HepG2 (cell line): ENCODE data around the gene SLC23A3. TPM values are rescaled to one million over a fixed set of nuclear protein-coding genes. Genes with fewer than 3 reads are reported as not detected.

ENCODE experiments used
- HOXA9 ChIP-seq: sonication (generic); formaldehyde crosslinking; IDR thresholded peaks from 2 replicates; pipeline ENCODE4 v1.8.1; 2022; ENCODE audit warnings: missing genetic modification reagents, mild to moderate bottlenecking, moderate library complexity, borderline replicate concordance
- ISL2 ChIP-seq: sonication (generic); formaldehyde crosslinking; IDR thresholded peaks from 2 replicates; pipeline ENCODE4 v1.5.0; 2020; ENCODE audit warnings: missing genetic modification reagents
- KDM5A ChIP-seq: fragments of 200-600 bp; sonication (generic); IDR thresholded peaks from 2 replicates; pipeline ENCODE4 v1.7.0; 2018; ENCODE audit warnings: antibody characterized with exemption, mild to moderate bottlenecking, low read length, borderline replicate concordance
- SAFB2 ChIP-seq: sonication (generic); formaldehyde crosslinking; IDR thresholded peaks from 2 replicates; pipeline ENCODE4 v1.5.1; 2020; ENCODE audit warnings: missing genetic modification reagents, low read depth, mild to moderate bottlenecking, borderline replicate concordance
- SIN3A ChIP-seq: IDR thresholded peaks from 2 replicates; pipeline ENCODE4 v1.6.1; 2011; ENCODE audit warnings: low read depth, mild to moderate bottlenecking, control low read depth, low read length, borderline replicate concordance
- STAG1 ChIP-seq: sonication (generic); formaldehyde crosslinking; IDR thresholded peaks from 2 replicates; pipeline ENCODE4 v1.4.0; 2020; ENCODE audit warnings: missing genetic modification reagents
- XRCC5 ChIP-seq: fragments of 200-400 bp; formaldehyde crosslinking; optimal IDR thresholded peaks from 2 replicates; pipeline ENCODE3; 2017; ENCODE audit warnings: mild to moderate bottlenecking, low read length
- ZNF225 ChIP-seq: sonication (generic); formaldehyde crosslinking; IDR thresholded peaks from 2 replicates; pipeline ENCODE4 v1.4.0; 2020; ENCODE audit warnings: mild to moderate bottlenecking, missing genetic modification reagents
- ZSCAN31 ChIP-seq: sonication (generic); formaldehyde crosslinking; IDR thresholded peaks from 2 replicates; pipeline ENCODE4 v1.5.0; 2020; ENCODE audit warnings: low read depth, mild to moderate bottlenecking, missing genetic modification reagents
- polyA plus RNA-seq, 8 experiments: library from polyadenylated mRNA; depleted of rRNA in 3 of 8; stranded (reverse) in 7 of 8; unstranded in 1 of 8; fragments of >200 nt; fragmentation: Illumina TruSeq in 4 of 8; extraction: Trizol in 4 of 8; gene quantifications; 2 replicates each; pipeline versions ENCODE4 v1.2.1 to v1.2.3, GENCODE V29; 2011 to 2016; ENCODE audit warnings: low read depth in 4 of 8, missing spikeins in 1 of 8, mixed read lengths in 1 of 8; ENCODE audit not compliant: insufficient read depth in 1 of 8
- total RNA-seq, 5 experiments: library from RNA; depleted of rRNA; stranded (reverse); fragments of >200 nt; fragmentation: Illumina TruSeq; extraction: Trizol; gene quantifications; 2 replicates each; pipeline ENCODE4 v1.2.3, GENCODE V29; 2016; ENCODE audit warnings: low read depth in 1 of 5
- TF ChIP-seq, protein P1 (sequence below), 2 experiments: fragments of 450-650 bp in 1 of 2; sonication (generic) in 1 of 2; formaldehyde crosslinking in 1 of 2; IDR thresholded peaks; 2 replicates each; pipeline versions ENCODE4 v1.6.1 to v1.8.0; 2016 to 2022; ENCODE audit warnings: antibody characterized with exemption in 1 of 2, mild to moderate bottlenecking in 1 of 2, missing genetic modification reagents in 1 of 2
- TF ChIP-seq, protein P2 (sequence below): sonication (generic); formaldehyde crosslinking; IDR thresholded peaks from 2 replicates; pipeline ENCODE4 v1.4.0; 2020; ENCODE audit warnings: missing genetic modification reagents, borderline replicate concordance
- TF ChIP-seq, protein P3 (sequence below): sonication (generic); formaldehyde crosslinking; IDR thresholded peaks from 2 replicates; pipeline ENCODE4 v1.5.0; 2020; ENCODE audit warnings: mild to moderate bottlenecking, missing genetic modification reagents, borderline replicate concordance

SLC23A3 gene
- total and polyA plus RNA-seq, 2 of the 13 experiments (the other 11 are each of a cell fraction or from before 2014, with no cell fraction given), result 0.38 to 0.78 TPM

DNA sequence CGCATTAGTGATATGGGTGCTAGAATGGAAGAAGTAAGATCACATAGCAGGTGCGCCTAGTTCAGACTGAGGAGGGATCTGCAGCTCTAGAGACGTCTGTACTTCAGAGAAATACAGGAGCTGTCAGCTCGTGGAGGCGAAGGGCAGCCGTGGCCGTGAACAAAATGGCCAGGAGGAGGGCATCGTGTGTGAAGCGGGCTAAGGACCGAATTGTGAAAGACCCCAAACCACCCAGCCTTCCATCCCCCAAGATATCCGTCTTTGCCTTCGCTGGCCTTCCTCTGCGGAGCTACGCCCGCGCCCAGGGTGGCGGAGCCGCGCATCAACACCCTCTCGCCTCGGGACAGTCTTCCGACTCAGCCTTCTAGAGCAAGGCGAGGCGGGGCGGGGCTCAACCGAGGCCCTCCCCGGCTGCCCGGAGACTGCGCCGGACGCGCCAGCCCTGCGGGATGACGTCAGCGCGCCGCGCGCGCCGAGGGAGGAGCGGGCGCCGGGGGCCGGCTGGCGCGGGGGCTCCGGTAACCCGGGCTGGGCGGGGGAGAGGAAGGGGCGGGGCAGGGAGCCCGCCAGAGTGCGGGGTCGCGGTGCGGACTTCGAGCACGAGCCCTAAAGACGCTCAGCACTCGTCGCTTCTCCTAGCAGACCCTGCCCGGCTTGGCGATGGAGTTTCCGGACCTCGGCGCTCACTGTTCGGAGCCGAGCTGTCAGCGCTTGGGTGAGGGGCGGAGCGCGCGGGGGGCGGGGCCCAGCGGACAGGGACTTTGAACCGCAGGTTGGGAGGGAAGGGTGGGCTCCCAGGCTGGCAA is 36.7 kb upstream of the SLC23A3 start, which contains the start of gene ZFAND2B (continued):
- TF ChIP-seq, protein P1, sequence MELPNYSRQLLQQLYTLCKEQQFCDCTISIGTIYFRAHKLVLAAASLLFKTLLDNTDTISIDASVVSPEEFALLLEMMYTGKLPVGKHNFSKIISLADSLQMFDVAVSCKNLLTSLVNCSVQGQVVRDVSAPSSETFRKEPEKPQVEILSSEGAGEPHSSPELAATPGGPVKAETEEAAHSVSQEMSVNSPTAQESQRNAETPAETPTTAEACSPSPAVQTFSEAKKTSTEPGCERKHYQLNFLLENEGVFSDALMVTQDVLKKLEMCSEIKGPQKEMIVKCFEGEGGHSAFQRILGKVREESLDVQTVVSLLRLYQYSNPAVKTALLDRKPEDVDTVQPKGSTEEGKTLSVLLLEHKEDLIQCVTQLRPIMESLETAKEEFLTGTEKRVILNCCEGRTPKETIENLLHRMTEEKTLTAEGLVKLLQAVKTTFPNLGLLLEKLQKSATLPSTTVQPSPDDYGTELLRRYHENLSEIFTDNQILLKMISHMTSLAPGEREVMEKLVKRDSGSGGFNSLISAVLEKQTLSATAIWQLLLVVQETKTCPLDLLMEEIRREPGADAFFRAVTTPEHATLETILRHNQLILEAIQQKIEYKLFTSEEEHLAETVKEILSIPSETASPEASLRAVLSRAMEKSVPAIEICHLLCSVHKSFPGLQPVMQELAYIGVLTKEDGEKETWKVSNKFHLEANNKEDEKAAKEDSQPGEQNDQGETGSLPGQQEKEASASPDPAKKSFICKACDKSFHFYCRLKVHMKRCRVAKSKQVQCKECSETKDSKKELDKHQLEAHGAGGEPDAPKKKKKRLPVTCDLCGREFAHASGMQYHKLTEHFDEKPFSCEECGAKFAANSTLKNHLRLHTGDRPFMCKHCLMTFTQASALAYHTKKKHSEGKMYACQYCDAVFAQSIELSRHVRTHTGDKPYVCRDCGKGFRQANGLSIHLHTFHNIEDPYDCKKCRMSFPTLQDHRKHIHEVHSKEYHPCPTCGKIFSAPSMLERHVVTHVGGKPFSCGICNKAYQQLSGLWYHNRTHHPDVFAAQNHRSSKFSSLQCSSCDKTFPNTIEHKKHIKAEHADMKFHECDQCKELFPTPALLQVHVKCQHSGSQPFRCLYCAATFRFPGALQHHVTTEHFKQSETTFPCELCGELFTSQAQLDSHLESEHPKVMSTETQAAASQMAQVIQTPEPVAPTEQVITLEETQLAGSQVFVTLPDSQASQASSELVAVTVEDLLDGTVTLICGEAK (IDR thresholded peaks at IDR 0.05), result no peak
- TF ChIP-seq, protein P1 (CRISPR knock-in tag; IDR thresholded peaks at IDR 0.05), result peak; percentile 45; the same call in 1 of the 2 replicates
- peak; percentile 62; the same call in 1 of the 2 replicates for TF ChIP-seq SIN3A
- 0 out of 2 replicates have a peak, but pooled peaks have one; percentile 15 for TF ChIP-seq ISL2 (CRISPR knock-in tag)
- peak; percentile 40; the same call in 1 of the 2 replicates for TF ChIP-seq ZSCAN31 (CRISPR knock-in tag)
- peak; percentile 78; the same call in 1 of the 2 replicates for TF ChIP-seq KDM5A
- TF ChIP-seq SAFB2 (CRISPR knock-in tag), result peak; percentile 72; the same call in 1 of the 2 replicates
- 0 out of 2 replicates have a peak, but pooled peaks have one; percentile 40 for TF ChIP-seq HOXA9 (CRISPR knock-in tag)
- no peak for TF ChIP-seq STAG1 (CRISPR knock-in tag)
- TF ChIP-seq XRCC5, result peak; percentile 89
- peak; percentile 59; the same call in 1 of the 2 replicates for TF ChIP-seq ZNF225 (CRISPR knock-in tag)
- TF ChIP-seq, protein P2, sequence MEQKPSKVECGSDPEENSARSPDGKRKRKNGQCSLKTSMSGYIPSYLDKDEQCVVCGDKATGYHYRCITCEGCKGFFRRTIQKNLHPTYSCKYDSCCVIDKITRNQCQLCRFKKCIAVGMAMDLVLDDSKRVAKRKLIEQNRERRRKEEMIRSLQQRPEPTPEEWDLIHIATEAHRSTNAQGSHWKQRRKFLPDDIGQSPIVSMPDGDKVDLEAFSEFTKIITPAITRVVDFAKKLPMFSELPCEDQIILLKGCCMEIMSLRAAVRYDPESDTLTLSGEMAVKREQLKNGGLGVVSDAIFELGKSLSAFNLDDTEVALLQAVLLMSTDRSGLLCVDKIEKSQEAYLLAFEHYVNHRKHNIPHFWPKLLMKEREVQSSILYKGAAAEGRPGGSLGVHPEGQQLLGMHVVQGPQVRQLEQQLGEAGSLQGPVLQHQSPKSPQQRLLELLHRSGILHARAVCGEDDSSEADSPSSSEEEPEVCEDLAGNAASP, result 0 out of 2 replicates have a peak, but pooled peaks have one; percentile 9
- TF ChIP-seq, protein P3, sequence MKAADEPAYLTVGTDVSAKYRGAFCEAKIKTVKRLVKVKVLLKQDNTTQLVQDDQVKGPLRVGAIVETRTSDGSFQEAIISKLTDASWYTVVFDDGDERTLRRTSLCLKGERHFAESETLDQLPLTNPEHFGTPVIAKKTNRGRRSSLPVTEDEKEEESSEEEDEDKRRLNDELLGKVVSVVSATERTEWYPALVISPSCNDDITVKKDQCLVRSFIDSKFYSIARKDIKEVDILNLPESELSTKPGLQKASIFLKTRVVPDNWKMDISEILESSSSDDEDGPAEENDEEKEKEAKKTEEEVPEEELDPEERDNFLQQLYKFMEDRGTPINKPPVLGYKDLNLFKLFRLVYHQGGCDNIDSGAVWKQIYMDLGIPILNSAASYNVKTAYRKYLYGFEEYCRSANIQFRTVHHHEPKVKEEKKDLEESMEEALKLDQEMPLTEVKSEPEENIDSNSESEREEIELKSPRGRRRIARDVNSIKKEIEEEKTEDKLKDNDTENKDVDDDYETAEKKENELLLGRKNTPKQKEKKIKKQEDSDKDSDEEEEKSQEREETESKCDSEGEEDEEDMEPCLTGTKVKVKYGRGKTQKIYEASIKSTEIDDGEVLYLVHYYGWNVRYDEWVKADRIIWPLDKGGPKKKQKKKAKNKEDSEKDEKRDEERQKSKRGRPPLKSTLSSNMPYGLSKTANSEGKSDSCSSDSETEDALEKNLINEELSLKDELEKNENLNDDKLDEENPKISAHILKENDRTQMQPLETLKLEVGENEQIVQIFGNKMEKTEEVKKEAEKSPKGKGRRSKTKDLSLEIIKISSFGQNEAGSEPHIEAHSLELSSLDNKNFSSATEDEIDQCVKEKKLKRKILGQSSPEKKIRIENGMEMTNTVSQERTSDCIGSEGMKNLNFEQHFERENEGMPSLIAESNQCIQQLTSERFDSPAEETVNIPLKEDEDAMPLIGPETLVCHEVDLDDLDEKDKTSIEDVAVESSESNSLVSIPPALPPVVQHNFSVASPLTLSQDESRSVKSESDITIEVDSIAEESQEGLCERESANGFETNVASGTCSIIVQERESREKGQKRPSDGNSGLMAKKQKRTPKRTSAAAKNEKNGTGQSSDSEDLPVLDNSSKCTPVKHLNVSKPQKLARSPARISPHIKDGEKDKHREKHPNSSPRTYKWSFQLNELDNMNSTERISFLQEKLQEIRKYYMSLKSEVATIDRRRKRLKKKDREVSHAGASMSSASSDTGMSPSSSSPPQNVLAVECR, result peak; percentile 90
